IPS-18a (cell line): ENCODE measurements around the gene PTMS.

ENCODE experiments used
- H3K27ac ChIP-seq: one replicate; pipeline ENCODE4 v1.5.1; 2013; ENCODE audit warnings: low read length
- H3K27me3 ChIP-seq: one replicate; pipeline ENCODE4 v1.6.1; 2013; ENCODE audit warnings: mild to moderate bottlenecking, low read length; ENCODE audit not compliant: control insufficient read depth, insufficient read depth
- H3K36me3 ChIP-seq: one replicate; pipeline ENCODE4 v1.6.1; 2013; ENCODE audit warnings: low read depth, low read length; ENCODE audit not compliant: control insufficient read depth
- H3K4me1 ChIP-seq: one replicate; pipeline ENCODE4 v1.6.1; 2013; ENCODE audit warnings: low read depth, low read length; ENCODE audit not compliant: control insufficient read depth
- H3K4me3 ChIP-seq: one replicate; pipeline ENCODE4 v1.5.1; 2013; ENCODE audit warnings: low read length
- H3K9ac ChIP-seq: one replicate; pipeline ENCODE4 v1.6.1; 2013; ENCODE audit warnings: mild to moderate bottlenecking, low read length, moderate library complexity
- H3K9me3 ChIP-seq: one replicate; pipeline ENCODE4 v1.6.1; 2013; ENCODE audit warnings: low read depth, low read length; ENCODE audit not compliant: control insufficient read depth

Gene PTMS

GRCh38 chr12:6775185-6776174 is 9.3 kb downstream of the PTMS start:
- H3K4me3 ChIP-seq, result no peak overlapping the region
- peaks cover 9% of the 10 kb centered on the region for H3K4me1 ChIP-seq
- no peak overlapping the region for H3K27ac ChIP-seq
- peaks cover 9% of the 10 kb centered on the region for H3K36me3 ChIP-seq
- no peak overlapping the region for H3K9ac ChIP-seq
- H3K9me3 ChIP-seq, result no peaks in the 10 kb centered on the region
- peaks cover 45% of the 10 kb centered on the region for H3K27me3 ChIP-seq

GRCh38 chr12:6777386-6777785 is 11.2 kb downstream of the PTMS start:
- peaks cover 45% of the 10 kb centered on the region for H3K27me3 ChIP-seq
- H3K4me3 ChIP-seq, result no peak overlapping the region
- H3K9me3 ChIP-seq, result no peaks in the 10 kb centered on the region
- no peak overlapping the region for H3K9ac ChIP-seq
- no peak overlapping the region for H3K27ac ChIP-seq
- no peaks in the 10 kb centered on the region for H3K36me3 ChIP-seq
- peaks cover 9% of the 10 kb centered on the region for H3K4me1 ChIP-seq

- Histone ChIP-seq H3K9ac (peak overlapping the region; percentile 6), H3K36me3 (no peaks in the 10 kb centered on the region), H3K4me3 (peak overlapping the region; percentile 52), H3K27me3 (peaks cover 37% of the 10 kb centered on the region), H3K9me3 (no peaks in the 10 kb centered on the region), H3K4me1 (peaks cover 2% of the 10 kb centered on the region), H3K27ac (no peak overlapping the region)
Measured at GRCh38 chr12:6778217-6778573, 12.0 kb downstream of the PTMS start.

GRCh38 chr12:6778574-6779550 is 12.7 kb downstream of the PTMS start:
- H3K9ac ChIP-seq, result peak overlapping the region; percentile 6
- H3K27me3 ChIP-seq, result peaks cover 31% of the 10 kb centered on the region
- no peaks in the 10 kb centered on the region for H3K36me3 ChIP-seq
- H3K9me3 ChIP-seq, result no peaks in the 10 kb centered on the region
- H3K27ac ChIP-seq, result no peak overlapping the region
- H3K4me1 ChIP-seq, result no peaks in the 10 kb centered on the region
- H3K4me3 ChIP-seq, result peak overlapping the region; percentile 52

- Histone ChIP-seq H3K27me3 (peaks cover 21% of the 10 kb centered on the region), H3K27ac (no peak overlapping the region), H3K4me3 (no peak overlapping the region), H3K4me1 (no peaks in the 10 kb centered on the region), H3K9me3 (no peaks in the 10 kb centered on the region), H3K9ac (no peak overlapping the region), H3K36me3 (no peaks in the 10 kb centered on the region)
Measured at GRCh38 chr12:6779708-6780432, 13.7 kb downstream of the PTMS start.

- H3K4me1 ChIP-seq, result no peaks in the 10 kb centered on the region
- H3K9ac ChIP-seq, result no peak overlapping the region
- no peak overlapping the region for H3K27ac ChIP-seq
- H3K27me3 ChIP-seq, result peaks cover 14% of the 10 kb centered on the region
- H3K4me3 ChIP-seq, result no peak overlapping the region
- no peaks in the 10 kb centered on the region for H3K9me3 ChIP-seq
- H3K36me3 ChIP-seq, result no peaks in the 10 kb centered on the region
Measured at GRCh38 chr12:6780573-6780972, 14.4 kb downstream of the PTMS start.

GRCh38 chr12:6782119-6782518 is 16.0 kb downstream of the PTMS start:
- peaks cover 14% of the 10 kb centered on the region for H3K27me3 ChIP-seq
- no peak overlapping the region for H3K27ac ChIP-seq
- H3K4me1 ChIP-seq, result peaks cover 6% of the 10 kb centered on the region
- H3K4me3 ChIP-seq, result no peak overlapping the region
- no peak overlapping the region for H3K9ac ChIP-seq
- no peaks in the 10 kb centered on the region for H3K9me3 ChIP-seq
- no peaks in the 10 kb centered on the region for H3K36me3 ChIP-seq

- H3K36me3 ChIP-seq, result no peaks in the 10 kb centered on the region
- H3K4me3 ChIP-seq, result no peak overlapping the region
- H3K27me3 ChIP-seq, result peaks cover 5% of the 10 kb centered on the region
- no peaks in the 10 kb centered on the region for H3K9me3 ChIP-seq
- no peak overlapping the region for H3K9ac ChIP-seq
- H3K4me1 ChIP-seq, result peaks cover 8% of the 10 kb centered on the region
- no peak overlapping the region for H3K27ac ChIP-seq
Measured at GRCh38 chr12:6782850-6783566, 16.8 kb downstream of the PTMS start.

GRCh38 chr12:6783828-6784227 is 17.7 kb downstream of the PTMS start:
- Histone ChIP-seq H3K27me3 (no peaks in the 10 kb centered on the region), H3K4me1 (peaks cover 8% of the 10 kb centered on the region), H3K27ac (no peak overlapping the region), H3K4me3 (no peak overlapping the region), H3K9me3 (no peaks in the 10 kb centered on the region), H3K36me3 (no peaks in the 10 kb centered on the region), H3K9ac (no peak overlapping the region)

- Histone ChIP-seq H3K9ac (no peak overlapping the region), H3K27me3 (no peaks in the 10 kb centered on the region), H3K4me3 (no peak overlapping the region), H3K27ac (no peak overlapping the region), H3K9me3 (no peaks in the 10 kb centered on the region), H3K4me1 (peaks cover 8% of the 10 kb centered on the region), H3K36me3 (no peaks in the 10 kb centered on the region)
Measured at GRCh38 chr12:6784296-6784695, 18.1 kb downstream of the PTMS start.
